BE2C (cell line): ENCODE data around the gene TSPOAP1.

Experiments
- DNase-seq: peaks from one replicate; pipeline ENCODE4 v3.0.0-alpha.2; 2020
- H3K27me3 ChIP-seq: fragments of 250-450 bp; sonication (Bioruptor Pico); 2 replicates; pipeline ENCODE4 v1.5.1; 2020; ENCODE audit warnings: mild to moderate bottlenecking
- H3K36me3 ChIP-seq: fragments of 250-450 bp; sonication (Bioruptor Pico); 2 replicates; pipeline ENCODE4 v1.5.1; 2020; ENCODE audit warnings: mild to moderate bottlenecking
- H3K4me1 ChIP-seq: fragments of 250-450 bp; sonication (Bioruptor Pico); 2 replicates; pipeline ENCODE4 v1.5.1; 2020
- H3K4me3 ChIP-seq: 2 replicates; pipeline ENCODE4 v1.5.1; 2011; ENCODE audit warnings: low read depth, low read length
- H3K9me3 ChIP-seq: fragments of 250-450 bp; sonication (Bioruptor Pico); 2 replicates; pipeline ENCODE4 v1.5.1; 2020
- CTCF ChIP-seq: IDR thresholded peaks from 2 replicates; pipeline ENCODE4 v1.5.1; 2012; ENCODE audit warnings: mild to moderate bottlenecking, low read depth, low read length

Gene TSPOAP1

GRCh38 chr17:58303971-58304749 is 24.4 kb downstream of the TSPOAP1 start:
- H3K9me3 ChIP-seq, result no peaks in the 10 kb centered on the region
- H3K4me1 ChIP-seq, result no peaks in the 10 kb centered on the region
- no peaks in the 10 kb centered on the region for H3K36me3 ChIP-seq
- H3K4me3 ChIP-seq, result no peak overlapping the region
- peak; percentile 90 for TF ChIP-seq CTCF
- peak; percentile 71 for DNase-seq
- peaks cover 14% of the 10 kb centered on the region for H3K27me3 ChIP-seq

DNA sequence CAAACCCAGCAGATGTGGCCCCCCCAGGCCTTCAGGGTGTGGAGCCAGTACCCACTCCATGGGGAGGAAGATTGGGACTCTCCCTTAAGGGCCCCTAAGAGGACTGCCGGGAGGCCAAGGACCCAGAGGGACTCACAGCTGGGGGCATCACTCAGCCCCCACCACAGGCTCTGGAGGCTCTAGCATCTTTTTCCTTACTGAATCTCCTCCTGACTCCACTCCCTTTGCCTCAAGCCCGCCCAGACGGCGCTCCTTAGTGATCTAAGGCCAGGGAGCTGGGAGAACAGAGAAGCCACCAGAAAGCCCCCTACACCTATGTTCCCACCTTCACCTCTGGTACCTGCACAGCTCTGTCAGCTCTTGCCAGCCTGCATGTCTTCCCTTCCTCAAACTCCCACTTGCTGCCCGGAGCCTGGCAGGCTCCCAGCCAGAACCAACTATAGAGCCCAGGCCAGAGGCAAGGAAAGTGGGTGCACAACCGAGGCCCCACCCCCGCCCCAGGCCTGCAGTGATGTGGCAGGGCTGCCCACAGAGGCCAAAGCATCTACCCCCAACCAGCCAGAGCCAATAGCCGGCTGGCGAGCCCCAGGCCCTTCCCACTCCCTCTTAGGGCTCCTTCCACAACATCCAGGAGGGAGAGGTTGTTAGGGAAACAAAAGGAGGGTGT is 25.5 kb downstream of the TSPOAP1 start:
- no peak for TF ChIP-seq CTCF
- Histone ChIP-seq H3K27me3 (peaks cover 13% of the 10 kb centered on the region), H3K4me3 (no peak overlapping the region), H3K9me3 (no peaks in the 10 kb centered on the region), H3K4me1 (no peaks in the 10 kb centered on the region), H3K36me3 (no peaks in the 10 kb centered on the region)
- no peak for DNase-seq

GRCh38 chr17:58302171-58302918 is 26.2 kb downstream of the TSPOAP1 start:
- DNase-seq, result no peak
- Histone ChIP-seq H3K4me3 (no peak overlapping the region), H3K36me3 (no peaks in the 10 kb centered on the region), H3K9me3 (no peaks in the 10 kb centered on the region), H3K27me3 (peaks cover 14% of the 10 kb centered on the region), H3K4me1 (no peaks in the 10 kb centered on the region)
- TF ChIP-seq CTCF, result no peak

DNA sequence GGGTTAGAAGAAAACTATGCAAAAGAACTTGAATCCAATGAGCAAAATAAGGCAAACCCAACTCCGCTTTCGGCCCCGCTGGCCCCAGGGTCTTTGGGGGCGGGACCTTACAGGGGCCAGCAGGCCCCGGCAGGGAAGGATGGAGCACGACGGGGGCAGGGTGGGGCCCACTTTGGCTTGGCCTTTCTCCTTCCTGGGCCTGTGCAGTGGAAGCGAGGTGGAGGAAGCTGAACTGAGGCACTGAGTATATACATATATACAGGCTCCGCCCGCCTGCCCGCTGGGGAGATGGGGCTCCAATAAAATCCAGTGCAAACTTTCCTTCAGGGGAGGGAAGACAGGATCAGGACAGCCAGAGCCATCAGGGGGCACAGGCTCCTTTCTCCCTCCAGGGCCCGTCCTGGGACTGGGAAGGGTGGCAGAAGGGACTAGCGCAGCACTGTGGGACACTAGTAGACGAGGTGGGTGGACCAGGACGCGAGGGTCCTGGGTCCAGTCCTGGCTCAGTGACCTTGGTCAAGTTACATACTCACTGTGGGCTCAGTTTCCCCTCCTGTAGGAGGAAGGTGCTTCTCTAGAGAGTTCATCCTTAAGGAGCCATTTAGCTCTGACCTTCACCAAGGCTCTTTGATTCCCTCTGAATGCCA is 27.0 kb downstream of the TSPOAP1 start:
- H3K4me1 ChIP-seq, result no peaks in the 10 kb centered on the region
- no peak for TF ChIP-seq CTCF
- no peaks in the 10 kb centered on the region for H3K36me3 ChIP-seq
- peaks cover 17% of the 10 kb centered on the region for H3K27me3 ChIP-seq
- DNase-seq, result no peak
- no peaks in the 10 kb centered on the region for H3K9me3 ChIP-seq
- H3K4me3 ChIP-seq, result no peak overlapping the region

- H3K36me3 ChIP-seq, result no peaks in the 10 kb centered on the region
- no peak for TF ChIP-seq CTCF
- H3K4me1 ChIP-seq, result no peaks in the 10 kb centered on the region
- no peaks in the 10 kb centered on the region for H3K9me3 ChIP-seq
- DNase-seq, result no peak
- H3K4me3 ChIP-seq, result no peak overlapping the region
- peaks cover 28% of the 10 kb centered on the region for H3K27me3 ChIP-seq
Observed at GRCh38 chr17:58300336-58300735, 28.3 kb downstream of the TSPOAP1 start.
